GM12872 (cell line): ENCODE measurements around the gene DOLPP1.

Experiments used
- CTCF ChIP-seq: IDR thresholded peaks from 3 replicates; pipeline ENCODE4 v1.5.1; 2011; ENCODE audit warnings: low read depth, mild to moderate bottlenecking, low read length, moderate library complexity; ENCODE audit not compliant: insufficient read depth

Gene DOLPP1

GRCh38 chr9:129068990-129069861 lies 11.7 kb upstream of the DOLPP1 start:
- no peak for TF ChIP-seq CTCF

- no peak for TF ChIP-seq CTCF
Observed at GRCh38 chr9:129069862-129070641, 10.9 kb upstream of the DOLPP1 start.

GRCh38 chr9:129070696-129071525 lies 10.0 kb upstream of the DOLPP1 start:
- TF ChIP-seq CTCF: no peak

GRCh38 chr9:129071526-129072126 lies 9.3 kb upstream of the DOLPP1 start:
- no peak for TF ChIP-seq CTCF

GRCh38 chr9:129072171-129072570 lies 8.7 kb upstream of the DOLPP1 start:
- TF ChIP-seq CTCF: no peak

- no peak for TF ChIP-seq CTCF
Observed at GRCh38 chr9:129073404-129073803, 7.5 kb upstream of the DOLPP1 start.
